HUES6 (cell line): ENCODE results near the gene USH2A.

ENCODE experiments used
- H3K27ac ChIP-seq: 2 replicates; pipeline ENCODE4 v1.7.0; 2013; ENCODE audit warnings: low read depth, mild to moderate bottlenecking, low read length, inconsistent platforms
- H3K27me3 ChIP-seq: 2 replicates; pipeline ENCODE4 v1.6.1; 2013; ENCODE audit warnings: low read length; ENCODE audit not compliant: control insufficient read depth, insufficient read depth
- H3K36me3 ChIP-seq: 2 replicates; pipeline ENCODE4 v1.6.1; 2013; ENCODE audit warnings: low read length; ENCODE audit not compliant: control insufficient read depth, insufficient read depth
- H3K4me1 ChIP-seq: 2 replicates; pipeline ENCODE4 v1.6.1; 2013; ENCODE audit warnings: low read length; ENCODE audit not compliant: control insufficient read depth, insufficient read depth
- H3K4me3 ChIP-seq: 2 replicates; pipeline ENCODE4 v1.5.1; 2013; ENCODE audit warnings: low read depth, low read length
- H3K9ac ChIP-seq: one replicate; pipeline ENCODE4 v1.6.1; 2013; ENCODE audit warnings: mild to moderate bottlenecking, low read length
- H3K9me3 ChIP-seq: 2 replicates; pipeline ENCODE4 v1.6.1; 2013; ENCODE audit warnings: low read depth, low read length; ENCODE audit not compliant: control insufficient read depth, insufficient read depth

USH2A gene

GRCh38 chr1:215589650-215590435 is 833.4 kb downstream of the USH2A start:
- H3K4me3 ChIP-seq: no peak overlapping the region
- no peaks in the 10 kb centered on the region for H3K27me3 ChIP-seq
- H3K9ac ChIP-seq: no peak overlapping the region
- 0 out of 2 replicates have a peak, but pooled peaks cover 2% of the 10 kb centered on the region for H3K4me1 ChIP-seq
- peaks cover 40% of the 10 kb centered on the region for H3K36me3 ChIP-seq
- H3K9me3 ChIP-seq: peaks cover 2% of the 10 kb centered on the region; the same call in 1 of the 2 replicates
- H3K27ac ChIP-seq: no peak overlapping the region

- H3K9me3 ChIP-seq: peaks cover 7% of the 10 kb centered on the region; the same call in 1 of the 2 replicates
- no peak overlapping the region for H3K27ac ChIP-seq
- no peaks in the 10 kb centered on the region for H3K27me3 ChIP-seq
- no peak overlapping the region for H3K9ac ChIP-seq
- H3K4me1 ChIP-seq: no peaks in the 10 kb centered on the region
- H3K36me3 ChIP-seq: peaks cover 63% of the 10 kb centered on the region
- H3K4me3 ChIP-seq: no peak overlapping the region
Observed at GRCh38 chr1:215584389-215584788, 838.9 kb downstream of the USH2A start.

GRCh38 chr1:215583185-215583749 is 840.0 kb downstream of the USH2A start:
- Histone ChIP-seq H3K27ac (no peak overlapping the region), H3K27me3 (no peaks in the 10 kb centered on the region), H3K4me3 (no peak overlapping the region), H3K4me1 (no peaks in the 10 kb centered on the region), H3K9ac (no peak overlapping the region), H3K36me3 (peaks cover 70% of the 10 kb centered on the region), H3K9me3 (peaks cover 7% of the 10 kb centered on the region; the same call in 1 of the 2 replicates)

GRCh38 chr1:215581896-215582295 is 841.4 kb downstream of the USH2A start:
- Histone ChIP-seq H3K27ac (no peak overlapping the region), H3K36me3 (peaks cover 77% of the 10 kb centered on the region), H3K27me3 (no peaks in the 10 kb centered on the region), H3K4me3 (no peak overlapping the region), H3K9ac (no peak overlapping the region), H3K9me3 (peaks cover 7% of the 10 kb centered on the region; the same call in 1 of the 2 replicates), H3K4me1 (no peaks in the 10 kb centered on the region)
